Thyroid gland (tissue), 4 donors: ENCODE results near the gene YIPF1. TPM values are rescaled to one million over a fixed set of nuclear protein-coding genes. Genes with fewer than 3 reads are reported as not detected.

ENCODE experiments used
- DNase-seq, 2 donors: peaks; one replicate each; pipeline ENCODE4 v3.0.0-alpha.2; 2019
- H3K27ac ChIP-seq, 3 donors: fragments of 200-600 bp; sonication (generic); 1 replicate in 2 of 3; 2 replicates in 1 of 3; pipeline ENCODE4 v1.5.1; 2016 to 2019; ENCODE audit warnings: mild to moderate bottlenecking in 1 of 3, moderate library complexity in 1 of 3
- H3K27me3 ChIP-seq: fragments of 200-600 bp; sonication (generic); one replicate; pipeline ENCODE4 v1.5.1; 2019
- H3K36me3 ChIP-seq, 2 donors: fragments of 200-600 bp; sonication (generic); one replicate each; pipeline ENCODE4 v1.5.1; 2016 to 2019
- H3K4me1 ChIP-seq, 2 donors: fragments of 200-600 bp; sonication (generic); one replicate each; pipeline ENCODE4 v1.5.1; 2017 to 2019
- H3K4me3 ChIP-seq, 3 donors: fragments of 200-600 bp; sonication (generic); replicated peaks in 1 of 3; 1 replicate in 2 of 3; 2 replicates in 1 of 3; pipeline ENCODE4 v1.5.1; 2016; ENCODE audit warnings: mild to moderate bottlenecking in 1 of 3
- H3K9me3 ChIP-seq: fragments of 200-600 bp; sonication (generic); one replicate; pipeline ENCODE4 v1.5.1; 2017
- POLR2A ChIP-seq, 2 donors: fragments of 450-650 bp; IDR thresholded peaks; one replicate each; pipeline ENCODE4 v1.6.1; 2017; ENCODE audit warnings: antibody characterized with exemption in 2 of 2, mild to moderate bottlenecking in 2 of 2, moderate library complexity in 1 of 2
- WGBS, 2 donors: methylation state at CpG; one replicate each; pipeline ENCODE4 v1.1.5; 2017; 5-methylcytosine and 5-hydroxymethylcytosine counted together
- intact Hi-C: fragments of 100-400 bp; cut with DNase I; formaldehyde crosslinking; loops from one replicate; pipeline ENCODE4 v1.15.1; 2023
- small RNA-seq: library from RNA; depleted of rRNA; stranded (forward); fragments of <200 nt; gene quantifications from one replicate; pipeline ENCODE3, GENCODE V24; 2016
- total RNA-seq, 4 donors: library from RNA; depleted of rRNA; stranded (reverse); fragments of >200 nt; gene quantifications; one replicate each; pipeline ENCODE4 v1.2.3, GENCODE V29; 2016
- TF ChIP-seq, protein P1 (sequence below), 6 experiments: fragments of 200-600 bp in 3 of 6; fragments of 450-650 bp in 3 of 6; sonication (generic) in 3 of 6; IDR thresholded peaks; one replicate each; pipeline ENCODE4 v1.5.1; 2016 to 2019; ENCODE audit warnings: antibody characterized with exemption in 6 of 6, mild to moderate bottlenecking in 2 of 6, inconsistent platforms in 1 of 6, moderate library complexity in 1 of 6

The YIPF1 gene
- total RNA-seq, 4 donors from 2014 or later, result 41.5 to 66.6 (median 61.5) TPM

DNA sequence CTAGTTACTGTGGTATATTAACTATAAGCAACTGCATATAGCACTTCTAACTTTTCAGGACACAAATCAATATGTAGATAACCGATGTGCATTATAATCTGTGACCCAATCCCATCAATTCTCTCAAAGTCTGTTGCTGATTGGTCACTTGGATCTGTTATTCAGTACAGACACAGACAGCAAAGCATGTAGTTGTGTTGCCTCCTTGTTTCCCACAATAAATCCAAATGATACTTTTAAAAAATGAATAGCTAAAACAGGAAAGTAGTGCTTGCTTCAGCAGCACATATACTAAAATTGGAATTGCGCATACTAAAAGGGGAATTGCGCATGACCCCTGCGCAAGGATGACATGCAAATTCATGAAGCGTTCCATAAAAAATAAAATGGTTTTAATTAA lies 79.6 kb downstream of the YIPF1 start:
- DNase-seq, result no peak
- TF ChIP-seq, protein P1, sequence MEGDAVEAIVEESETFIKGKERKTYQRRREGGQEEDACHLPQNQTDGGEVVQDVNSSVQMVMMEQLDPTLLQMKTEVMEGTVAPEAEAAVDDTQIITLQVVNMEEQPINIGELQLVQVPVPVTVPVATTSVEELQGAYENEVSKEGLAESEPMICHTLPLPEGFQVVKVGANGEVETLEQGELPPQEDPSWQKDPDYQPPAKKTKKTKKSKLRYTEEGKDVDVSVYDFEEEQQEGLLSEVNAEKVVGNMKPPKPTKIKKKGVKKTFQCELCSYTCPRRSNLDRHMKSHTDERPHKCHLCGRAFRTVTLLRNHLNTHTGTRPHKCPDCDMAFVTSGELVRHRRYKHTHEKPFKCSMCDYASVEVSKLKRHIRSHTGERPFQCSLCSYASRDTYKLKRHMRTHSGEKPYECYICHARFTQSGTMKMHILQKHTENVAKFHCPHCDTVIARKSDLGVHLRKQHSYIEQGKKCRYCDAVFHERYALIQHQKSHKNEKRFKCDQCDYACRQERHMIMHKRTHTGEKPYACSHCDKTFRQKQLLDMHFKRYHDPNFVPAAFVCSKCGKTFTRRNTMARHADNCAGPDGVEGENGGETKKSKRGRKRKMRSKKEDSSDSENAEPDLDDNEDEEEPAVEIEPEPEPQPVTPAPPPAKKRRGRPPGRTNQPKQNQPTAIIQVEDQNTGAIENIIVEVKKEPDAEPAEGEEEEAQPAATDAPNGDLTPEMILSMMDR (IDR thresholded peaks at IDR 0.05), result no peak
- TF ChIP-seq POLR2A (IDR thresholded peaks at IDR 0.05), result no peak
- Histone ChIP-seq H3K4me1 (no peaks in the 10 kb centered on the region), H3K9me3 (no peaks in the 10 kb centered on the region), H3K27me3 (no peaks in the 10 kb centered on the region), H3K36me3 (no peaks in the 10 kb centered on the region), H3K27ac (no peak overlapping the region), H3K4me3 (no peak overlapping the region)
- 97 to 98% methylated on average over 5 of the region's 5 CpGs for WGBS, 2 donors
- intact Hi-C loops, result no loop called here

DNA sequence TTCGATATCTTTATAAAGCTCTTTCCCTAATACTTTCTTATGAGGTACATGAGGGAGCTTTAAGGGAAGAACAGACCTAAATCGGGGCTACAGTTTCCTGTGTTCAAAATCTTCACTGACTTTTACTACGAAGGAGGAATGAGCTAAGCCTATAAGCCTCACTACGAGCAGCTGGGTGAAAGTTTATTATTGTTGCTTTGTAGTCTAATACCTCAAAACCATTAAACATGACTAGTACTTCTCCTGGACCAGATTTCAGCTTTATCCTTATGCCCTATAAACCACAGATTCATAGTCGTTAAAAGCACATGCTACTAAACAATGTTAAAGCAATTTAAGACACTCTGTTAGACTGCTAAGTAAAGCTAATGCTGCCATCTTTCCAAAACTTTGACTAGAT lies 81.7 kb downstream of the YIPF1 start:
- DNase-seq, result no peak
- Histone ChIP-seq H3K27me3 (no peaks in the 10 kb centered on the region), H3K36me3 (peaks cover 0 to 4% of the 10 kb centered on the region in 2 donors), H3K4me3 (no peak overlapping the region), H3K4me1 (no peaks in the 10 kb centered on the region), H3K9me3 (no peaks in the 10 kb centered on the region), H3K27ac (no peak overlapping the region)
- intact Hi-C loops, result no loop called here
- 80 to 82% methylated on average over 5 of the region's 5 CpGs for WGBS, 2 donors
- TF ChIP-seq, protein P1 (IDR thresholded peaks at IDR 0.05), result no peak
- TF ChIP-seq POLR2A (IDR thresholded peaks at IDR 0.05), result no peak

DNA sequence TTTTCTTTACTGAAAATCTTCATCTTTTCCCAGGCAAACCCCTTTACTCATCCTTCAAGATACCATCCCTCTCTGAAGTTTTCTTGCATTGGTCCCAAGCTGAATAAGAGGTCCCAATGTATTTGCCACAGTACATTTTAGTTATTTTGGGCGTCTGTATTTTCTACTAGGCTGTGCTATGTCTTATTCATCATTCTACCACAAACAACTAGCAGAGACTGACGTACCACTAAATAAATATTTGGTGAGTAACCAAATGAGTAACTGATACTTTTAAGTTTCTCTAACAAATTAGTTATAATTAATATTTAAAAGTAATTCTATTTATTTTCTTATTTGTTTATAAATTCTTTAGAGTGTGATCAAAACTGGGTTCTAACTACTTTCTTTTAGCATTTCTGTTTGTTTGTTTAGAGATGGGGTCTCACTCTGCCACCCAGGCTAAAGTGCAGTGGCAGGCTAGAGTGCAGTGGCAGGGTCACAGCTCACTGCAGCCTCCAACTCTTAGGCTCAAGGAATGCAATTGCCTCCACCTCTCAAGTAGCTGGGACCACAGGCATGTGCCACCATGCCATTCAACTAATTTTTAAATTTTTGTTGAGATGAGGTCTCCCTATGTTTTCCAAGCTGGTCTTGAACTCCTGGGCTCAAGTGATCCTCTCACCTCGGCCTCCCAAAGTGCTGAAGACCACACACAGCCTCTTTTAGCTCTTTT lies 84.6 kb downstream of the YIPF1 start:
- H3K4me1 ChIP-seq, result no peaks in the 10 kb centered on the region
- intact Hi-C loops, result no loop called here
- peaks cover 0 to 6% of the 10 kb centered on the region in 2 donors for H3K36me3 ChIP-seq
- no peak overlapping the region for H3K27ac ChIP-seq
- TF ChIP-seq POLR2A (IDR thresholded peaks at IDR 0.05), result no peak
- TF ChIP-seq, protein P1 (IDR thresholded peaks at IDR 0.05), result no peak
- no peaks in the 10 kb centered on the region for H3K9me3 ChIP-seq
- no peak overlapping the region for H3K4me3 ChIP-seq
- H3K27me3 ChIP-seq, result no peaks in the 10 kb centered on the region
- no peak for DNase-seq
- 96 to 97% methylated on average over 3 of the region's 3 CpGs for WGBS, 2 donors

DNA sequence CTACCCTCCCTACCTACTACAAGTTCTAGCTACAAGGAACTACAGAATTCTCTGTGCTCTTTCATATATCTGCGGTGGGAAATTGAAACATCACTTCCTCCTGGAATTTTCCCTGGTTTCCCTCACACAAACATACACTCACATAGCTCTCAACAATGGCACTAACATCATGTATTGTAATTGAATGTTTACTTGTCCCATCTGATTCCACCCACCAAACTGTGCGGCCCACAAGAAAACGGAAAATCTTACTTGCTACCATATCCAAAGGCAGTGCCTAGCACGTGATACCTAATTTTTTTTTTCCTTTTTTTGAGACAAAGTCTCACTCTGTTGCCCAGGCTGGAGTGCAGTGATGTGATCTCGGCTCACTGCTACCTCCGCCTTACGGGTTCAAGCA lies 85.4 kb downstream of the YIPF1 start:
- DNase-seq, result no peak
- peaks cover 0 to 6% of the 10 kb centered on the region in 2 donors for H3K36me3 ChIP-seq
- 98% methylated on average over 7 of the region's 7 CpGs for WGBS, 2 donors
- no peak overlapping the region for H3K4me3 ChIP-seq
- intact Hi-C loops, result no loop called here
- H3K27me3 ChIP-seq, result no peaks in the 10 kb centered on the region
- H3K9me3 ChIP-seq, result no peaks in the 10 kb centered on the region
- H3K27ac ChIP-seq, result no peak overlapping the region
- TF ChIP-seq, protein P1 (IDR thresholded peaks at IDR 0.05), result no peak
- TF ChIP-seq POLR2A (IDR thresholded peaks at IDR 0.05), result no peak
- H3K4me1 ChIP-seq, result no peaks in the 10 kb centered on the region

Small RNAs within 50 kb of the gene (small RNA-seq; reads per million reads assigned to genes)
- not detected for gene AL049745.1

Other genes starting within 250 kb of the YIPF1 start
- under 1 TPM in 1 of 4 donors, not detected in 3; 0.29 TPM for gene GLIS1, start 150.6 kb downstream of the YIPF1 start, total RNA-seq
- gene NDC1, start 51.5 kb downstream of the YIPF1 start, total RNA-seq, result 10 to 100 TPM; 10.4 to 15.4 (median 11.9) TPM
- gene DIO1, start 4.4 kb upstream of the YIPF1 start, total RNA-seq, result 100 to 1,000 TPM; 219 to 492 (median 343) TPM
- gene IFT25, start 55.9 kb upstream of the YIPF1 start, total RNA-seq, result 100 to 1,000 TPM in 1 of 4 donors, 10 to 100 TPM in 3; 42.4 to 116 (median 77.7) TPM
- gene LRRC42, start 56.6 kb upstream of the YIPF1 start, total RNA-seq, result 10 to 100 TPM; 28.7 to 39.4 (median 33.7) TPM
- gene LDLRAD1, start 128.4 kb upstream of the YIPF1 start, total RNA-seq, result not detected
- gene TMEM59, start 163.4 kb upstream of the YIPF1 start, total RNA-seq, result 100 to 1,000 TPM; 337 to 492 (median 444) TPM
- gene TCEANC2, start 163.8 kb upstream of the YIPF1 start, total RNA-seq, result 1 to 10 TPM; 4.3 to 5.8 (median 4.4) TPM